Right forelimb (tissue), 1 donor: ENCODE data around the gene SPTBN1.
"Not testable (repeated sequence)": the region's sequence is repeated elsewhere in the genome, so short reads cannot be mapped to it uniquely, and the experiment has no call there.

ENCODE experiments used
- DNase-seq: peaks from one replicate; pipeline ENCODE4 v3.0.0-alpha.2; 2018

SPTBN1 gene

GRCh38 chr2:54473851-54474250 lies 17.7 kb downstream of the SPTBN1 start:
- DNase-seq = no peak

GRCh38 chr2:54475285-54475684 lies 19.2 kb downstream of the SPTBN1 start:
- no peak for DNase-seq

GRCh38 chr2:54475919-54476318 lies 19.8 kb downstream of the SPTBN1 start:
- no peak for DNase-seq

GRCh38 chr2:54476852-54477251 lies 20.7 kb downstream of the SPTBN1 start:
- no peak for DNase-seq

- no peak for DNase-seq
Measured at GRCh38 chr2:54477896-54478295, 21.8 kb downstream of the SPTBN1 start.

- no peak for DNase-seq
Measured at GRCh38 chr2:54478899-54479298, 22.8 kb downstream of the SPTBN1 start.

- no peak for DNase-seq
Measured at GRCh38 chr2:54479424-54479823, 23.3 kb downstream of the SPTBN1 start.

- no peak for DNase-seq
Measured at GRCh38 chr2:54480025-54480424, 23.9 kb downstream of the SPTBN1 start.

- DNase-seq = no peak
Measured at GRCh38 chr2:54481686-54482085, 25.6 kb downstream of the SPTBN1 start.

- no peak for DNase-seq
Measured at GRCh38 chr2:54482715-54483114, 26.6 kb downstream of the SPTBN1 start.

- no peak for DNase-seq
Measured at GRCh38 chr2:54483426-54483825, 27.3 kb downstream of the SPTBN1 start.

- DNase-seq = not testable (repeated sequence)
Measured at GRCh38 chr2:54485756-54486155, 29.6 kb downstream of the SPTBN1 start.

- DNase-seq = no peak
Measured at GRCh38 chr2:54486766-54487165, 30.6 kb downstream of the SPTBN1 start.

- DNase-seq = no peak
Measured at GRCh38 chr2:54490863-54491262, 34.7 kb downstream of the SPTBN1 start.

- DNase-seq = no peak
Measured at GRCh38 chr2:54492335-54492734, 36.2 kb downstream of the SPTBN1 start.

- DNase-seq = no peak
Measured at GRCh38 chr2:54494087-54494486, 38.0 kb downstream of the SPTBN1 start.

- no peak for DNase-seq
Measured at GRCh38 chr2:54496920-54497319, 40.8 kb downstream of the SPTBN1 start.

- DNase-seq = peak; percentile 47
Measured at GRCh38 chr2:54497763-54498680, 41.9 kb downstream of the SPTBN1 start.

GRCh38 chr2:54499661-54500060 lies 43.5 kb downstream of the SPTBN1 start:
- DNase-seq = peak; percentile 48

GRCh38 chr2:54500404-54501205 lies 44.5 kb downstream of the SPTBN1 start:
- DNase-seq = no peak

GRCh38 chr2:54502731-54503130 lies 46.6 kb downstream of the SPTBN1 start:
- no peak for DNase-seq

GRCh38 chr2:54503192-54503591 lies 47.1 kb downstream of the SPTBN1 start:
- no peak for DNase-seq

- DNase-seq = no peak
Measured at GRCh38 chr2:54503828-54504227, 47.7 kb downstream of the SPTBN1 start.

GRCh38 chr2:54504866-54505265 lies 48.7 kb downstream of the SPTBN1 start:
- no peak for DNase-seq
